Activated CD4-positive, alpha-beta T cell treated with anti-CD3 and anti-CD28 coated beads, Interleukin-2, amount 50 U/mL, for 4 hours (primary cell): Measurements from ENCODE around the gene IP6K3.

Experiments
- DNase-seq, 2 experiments: peaks; one replicate each; pipeline ENCODE4 v3.0.0-alpha.2; 2020

The IP6K3 gene

DNA sequence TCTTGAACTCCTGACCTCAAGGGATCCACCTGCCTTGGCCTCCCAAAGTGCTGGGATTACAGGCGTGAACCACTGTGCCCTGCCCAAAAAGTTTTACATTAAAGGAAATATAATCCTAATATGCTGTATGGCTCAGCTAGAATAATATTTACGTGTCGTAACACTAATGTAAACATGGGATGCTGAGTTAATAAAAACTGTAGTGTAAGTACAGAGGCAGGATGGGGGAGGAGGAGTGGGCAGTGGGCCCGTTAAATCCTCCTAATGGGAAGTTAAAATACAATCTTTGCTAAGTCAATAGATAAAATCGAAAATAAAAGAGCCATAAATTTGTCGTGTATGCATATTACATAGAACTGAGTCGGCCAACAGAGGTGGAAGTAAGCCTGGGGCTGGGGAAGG lies 12.1 kb upstream of the IP6K3 start:
- DNase-seq: no peak

- no peak for DNase-seq
Measured at GRCh38 chr6:33757906-33758305, 11.2 kb upstream of the IP6K3 start.

GRCh38 chr6:33757113-33757512 lies 10.4 kb upstream of the IP6K3 start:
- no peak for DNase-seq

DNA sequence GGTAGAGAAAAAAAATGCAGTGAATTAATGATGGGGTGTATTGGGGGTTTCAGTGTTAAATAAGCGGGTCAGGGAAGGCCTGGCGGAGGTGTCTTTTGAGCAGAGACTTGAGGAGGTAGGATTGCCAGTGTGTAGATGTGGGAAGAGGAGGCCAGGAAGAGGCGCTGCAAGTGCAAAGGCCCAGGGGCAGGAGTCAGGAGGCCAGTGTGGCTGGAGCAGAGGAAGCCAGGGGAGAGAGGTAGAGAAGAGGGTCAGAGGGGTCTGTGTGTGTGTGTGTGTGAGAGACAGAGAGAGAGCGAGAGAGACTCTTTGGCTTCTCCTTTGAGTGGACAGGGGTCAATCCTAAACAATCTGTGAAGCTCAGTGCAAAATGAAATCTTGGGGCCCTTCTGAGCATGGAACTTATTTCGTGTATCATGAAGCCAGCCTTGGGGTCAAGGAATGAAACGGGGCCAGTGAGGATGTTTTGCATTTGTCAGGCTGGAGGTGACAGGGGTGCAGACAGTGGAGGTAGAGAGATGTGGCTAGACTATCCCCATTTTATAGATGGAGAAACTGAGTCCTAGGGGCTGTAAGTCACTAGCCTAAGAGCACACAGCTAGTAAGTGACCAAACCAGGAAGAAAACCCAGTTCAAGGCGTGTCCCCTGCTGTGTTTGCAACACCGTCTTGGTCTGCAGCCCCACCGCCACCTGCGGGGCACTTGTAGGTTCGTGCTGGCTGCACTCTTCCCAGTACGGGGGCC lies 9.7 kb upstream of the IP6K3 start:
- no peak for DNase-seq

- no peak for DNase-seq
Measured at GRCh38 chr6:33755070-33755869, 8.6 kb upstream of the IP6K3 start.

DNA sequence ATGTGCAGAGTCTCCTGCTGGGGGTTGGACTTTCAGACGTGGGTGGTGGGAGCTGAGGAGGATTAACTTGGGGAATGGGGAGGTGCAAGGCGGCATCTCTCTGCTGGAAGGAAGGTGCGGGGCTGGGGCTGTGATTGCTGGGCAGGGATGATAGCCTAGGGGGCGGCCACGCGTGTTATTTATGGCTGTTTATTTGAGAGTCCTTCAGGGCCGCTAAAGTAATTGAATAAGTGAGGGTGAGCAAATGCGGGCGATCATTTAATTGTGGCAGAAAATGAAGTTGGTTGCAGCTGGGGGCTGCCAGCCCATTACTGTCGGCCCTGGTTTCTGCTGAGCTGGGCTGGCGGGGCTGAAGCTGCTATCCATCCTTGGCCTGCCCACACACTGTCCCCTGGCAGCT lies 7.5 kb upstream of the IP6K3 start:
- DNase-seq: no peak

GRCh38 chr6:33752646-33753015 lies 5.9 kb upstream of the IP6K3 start:
- DNase-seq: no peak

DNA sequence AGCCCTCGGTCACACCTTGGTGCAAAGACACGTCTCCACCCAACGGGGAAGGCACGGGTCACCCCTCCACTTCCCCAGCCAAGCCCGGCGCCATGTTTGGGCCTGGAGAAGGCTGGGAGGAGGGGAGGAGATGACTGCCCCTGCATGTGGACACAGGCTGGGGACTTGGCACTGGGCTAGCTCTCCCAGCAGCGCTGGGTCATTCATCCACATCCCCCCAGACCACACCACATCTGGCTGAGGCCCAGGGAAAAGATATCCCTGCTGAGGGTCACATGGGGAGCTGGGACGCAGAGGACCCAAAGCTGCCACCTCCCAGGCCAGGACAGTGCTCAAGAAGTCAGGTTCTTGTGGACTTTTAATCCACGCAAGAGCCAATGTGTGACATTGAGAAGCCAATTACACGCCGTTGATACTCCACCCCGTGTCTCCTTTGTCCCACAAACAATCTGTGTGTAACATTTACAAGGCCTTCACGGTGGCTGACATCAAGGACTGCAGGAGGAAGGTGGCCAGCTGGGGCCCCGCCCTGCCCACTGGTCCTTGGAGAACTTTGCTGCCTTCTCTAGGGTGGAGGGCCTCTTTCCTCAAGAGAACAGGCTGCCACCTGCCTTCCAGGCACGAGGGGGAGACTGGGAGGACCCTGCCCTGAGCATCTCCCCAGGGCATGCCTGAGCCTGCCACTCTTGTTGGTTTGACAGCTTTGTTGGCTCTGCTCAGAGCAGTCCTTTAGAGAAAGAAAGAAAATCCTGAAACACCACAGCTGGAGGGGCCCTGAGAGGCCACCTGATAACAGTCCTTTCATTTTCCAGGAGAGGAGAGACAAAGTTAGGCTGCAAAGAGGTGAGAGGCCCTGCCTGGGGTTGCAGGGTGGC lies 5.3 kb upstream of the IP6K3 start:
- no peak for DNase-seq

DNA sequence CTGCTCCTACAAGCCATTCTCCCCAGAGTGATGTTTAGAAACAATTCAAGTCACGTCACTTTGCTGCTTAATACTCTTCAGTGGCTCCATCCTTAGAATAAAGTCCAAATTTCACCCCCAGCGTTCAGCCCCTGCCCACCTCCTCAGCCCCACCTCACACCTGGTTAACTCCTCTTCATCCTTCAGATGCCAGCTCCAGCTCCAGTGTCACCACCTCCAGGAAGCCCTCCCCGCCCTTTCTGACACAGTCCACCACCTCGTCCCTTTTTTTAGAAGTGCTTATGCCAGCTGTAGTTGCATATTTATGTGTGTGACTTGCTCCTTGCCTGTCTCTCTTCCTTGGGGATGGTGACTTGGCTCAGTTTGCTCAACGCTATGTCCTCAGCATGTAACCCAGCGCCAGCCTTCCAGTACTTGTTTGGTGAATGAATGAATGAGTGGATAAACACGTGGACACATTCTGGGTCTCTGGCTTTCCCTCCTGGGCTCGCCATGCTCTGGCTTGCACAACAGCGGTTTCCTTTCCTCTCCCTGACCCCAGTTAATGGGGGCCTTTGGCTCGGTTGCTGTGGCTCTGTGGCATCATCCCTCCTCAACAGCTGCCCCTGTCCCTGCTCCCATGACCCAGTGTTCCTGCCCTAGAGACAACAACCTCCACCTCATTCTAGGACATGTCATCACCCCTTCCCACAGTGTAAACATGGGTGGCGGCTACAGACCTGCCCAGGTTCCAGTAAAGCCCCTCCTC lies 3.7 kb upstream of the IP6K3 start:
- no peak for DNase-seq

GRCh38 chr6:33749401-33749800 lies 2.7 kb upstream of the IP6K3 start:
- DNase-seq: no peak

DNA sequence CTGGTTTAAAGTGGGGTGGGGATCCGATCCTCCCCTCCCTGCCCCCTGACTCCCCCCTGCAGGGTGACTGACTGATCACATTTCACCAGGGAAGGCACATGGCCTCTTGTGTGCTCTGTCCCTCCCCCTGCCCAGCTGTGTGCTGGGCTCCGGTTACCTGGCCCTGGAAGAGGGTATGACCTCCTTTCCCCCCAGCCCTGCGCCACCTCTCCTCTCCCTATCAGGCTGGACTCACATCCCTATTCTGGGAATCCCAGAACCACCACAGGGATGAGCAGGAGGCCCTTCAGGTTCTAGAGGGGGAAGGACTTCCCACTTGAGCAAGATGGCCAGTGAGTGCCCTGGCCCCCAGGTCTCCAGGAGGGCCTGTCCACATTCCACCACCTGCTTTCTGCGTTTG lies 2.1 kb upstream of the IP6K3 start:
- DNase-seq: no peak

DNA sequence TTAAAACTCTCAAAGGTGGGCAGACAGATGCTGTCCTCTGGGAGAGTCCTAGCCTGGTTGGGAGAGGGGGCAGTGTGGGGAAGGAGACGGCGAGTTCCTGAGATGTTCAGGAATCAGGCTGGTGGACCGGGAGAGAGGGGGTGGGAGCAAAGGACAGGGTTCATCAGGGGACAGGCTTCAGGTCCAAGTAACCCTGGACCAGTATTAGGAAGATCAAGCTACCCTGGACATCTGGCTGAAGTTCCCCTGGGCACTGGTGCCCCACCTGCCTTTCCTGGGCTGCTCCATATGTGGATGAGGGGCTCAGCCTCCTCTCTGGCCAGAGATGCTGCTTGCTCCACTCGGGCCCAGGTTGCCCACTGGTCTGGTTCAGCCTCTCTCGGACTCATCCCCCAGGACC lies 1.1 kb upstream of the IP6K3 start:
- no peak for DNase-seq

DNA sequence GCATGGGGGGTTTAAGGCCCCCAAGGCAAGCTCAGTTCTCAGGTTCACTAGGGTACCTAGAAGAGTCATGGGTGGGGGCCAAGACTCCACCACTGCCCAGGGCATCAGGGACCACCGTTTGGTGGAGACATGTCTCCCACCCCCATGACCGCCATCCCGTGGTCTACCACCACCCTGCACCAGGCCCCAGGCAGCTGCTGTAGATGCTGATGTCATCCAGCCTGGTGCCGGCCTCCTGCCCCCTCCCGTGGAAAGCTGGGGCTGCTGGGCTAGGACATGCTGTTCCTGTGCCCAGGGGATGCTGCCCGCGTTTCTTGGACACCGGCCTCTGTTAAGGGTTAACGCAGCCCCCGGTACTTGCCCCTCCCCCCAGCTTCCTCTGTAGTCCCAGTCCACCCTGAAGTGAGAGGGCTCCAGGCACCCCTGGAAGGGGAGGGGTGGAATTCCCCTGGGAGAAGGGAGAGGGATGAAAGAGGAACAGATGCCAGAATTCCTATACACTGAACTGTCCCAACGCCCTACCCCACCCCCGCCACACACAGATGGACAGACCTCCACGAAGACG lies 587 bp downstream of the IP6K3 start:
- DNase-seq: no peak

DNA sequence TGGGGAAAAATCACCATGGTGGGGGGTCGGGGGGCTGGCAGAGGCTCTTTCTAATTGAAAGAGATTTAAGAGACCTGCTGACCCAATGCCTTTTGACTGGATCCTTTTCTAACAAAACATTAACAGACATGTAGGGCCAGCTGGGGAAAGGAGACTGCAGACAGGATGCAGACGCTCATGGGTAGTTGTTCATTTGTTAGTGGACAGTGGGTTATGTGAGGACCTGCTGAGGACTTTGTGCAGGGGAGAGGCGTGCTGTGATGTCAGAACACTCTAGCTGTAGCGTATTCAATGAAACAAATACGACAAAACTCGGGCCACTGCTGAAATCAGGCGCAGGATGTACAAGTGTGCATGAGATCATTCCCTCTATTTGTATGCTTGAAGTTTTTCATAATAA lies 1.2 kb downstream of the IP6K3 start:
- DNase-seq: no peak

DNA sequence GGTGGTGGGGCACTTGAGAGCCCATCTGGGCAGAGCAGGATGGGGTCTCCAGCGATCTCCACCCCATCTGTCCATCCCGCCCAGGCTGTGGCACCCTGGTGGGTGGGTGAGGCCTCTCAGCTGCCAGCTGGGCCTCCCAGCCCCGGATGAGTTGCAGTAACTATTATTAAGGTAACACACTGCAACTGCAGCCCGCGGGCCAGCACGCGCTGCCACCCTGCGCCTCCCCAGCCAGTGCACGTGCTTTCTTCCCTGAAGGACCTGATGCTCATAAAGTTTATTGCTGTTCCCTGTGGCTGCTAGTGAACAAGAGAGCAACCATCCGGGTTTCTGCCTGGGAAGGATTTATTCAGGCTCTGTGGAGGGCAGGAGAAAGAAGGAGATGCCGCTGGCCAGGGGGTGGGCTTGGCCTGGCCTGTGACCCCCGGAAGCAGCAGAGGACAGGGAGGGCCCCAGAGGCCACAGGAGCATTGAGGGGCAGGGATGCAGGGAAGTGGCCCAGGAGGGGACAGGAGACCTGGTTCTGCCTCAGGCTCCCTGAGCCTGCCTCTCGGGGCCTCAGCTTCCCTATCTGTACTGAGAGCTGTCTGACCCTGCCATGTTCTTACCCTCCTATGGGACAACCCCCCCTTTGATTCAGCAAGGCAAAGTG lies 1.7 kb downstream of the IP6K3 start:
- no peak for DNase-seq

DNA sequence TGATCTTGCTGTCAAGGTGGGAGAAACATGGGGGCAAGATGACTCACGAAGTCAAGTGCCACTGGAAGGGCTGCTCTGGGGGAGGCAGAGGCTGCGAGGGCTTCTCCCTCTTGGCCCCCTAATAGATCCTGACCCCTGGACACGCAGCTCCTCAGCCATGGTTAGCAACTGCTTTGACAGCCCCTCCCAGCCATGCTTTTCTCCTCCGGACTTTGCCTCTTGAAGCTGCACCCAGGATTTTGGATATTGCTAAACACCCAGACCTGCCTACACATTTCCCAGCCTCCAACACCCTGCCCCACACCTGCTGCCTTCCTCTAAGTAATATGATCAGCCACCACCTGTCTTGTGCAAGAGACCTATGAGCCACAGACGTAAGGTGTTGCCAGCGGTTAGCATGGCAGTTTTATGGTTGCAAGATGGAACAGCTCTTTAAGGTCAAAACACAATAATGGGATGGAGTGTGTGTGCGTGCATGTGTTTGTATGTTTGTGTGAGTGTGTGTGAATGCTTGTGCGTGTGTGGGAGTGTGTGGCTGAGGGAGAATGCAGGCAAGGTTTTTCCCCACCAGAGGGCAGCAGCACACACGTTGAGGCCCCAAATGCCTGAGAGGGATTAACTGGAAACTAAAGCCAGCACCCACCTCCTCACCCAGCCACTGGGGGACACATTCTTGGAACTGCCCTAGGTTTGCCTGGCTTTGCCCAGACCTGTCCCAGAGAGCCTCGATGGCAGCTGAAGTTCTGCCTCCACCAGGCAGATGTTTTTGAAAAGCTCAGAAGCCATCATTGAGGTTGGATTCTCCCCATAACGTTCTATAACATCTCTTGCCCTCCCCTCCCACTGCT lies 2.5 kb downstream of the IP6K3 start:
- DNase-seq: peak; percentile 70 to 73

DNA sequence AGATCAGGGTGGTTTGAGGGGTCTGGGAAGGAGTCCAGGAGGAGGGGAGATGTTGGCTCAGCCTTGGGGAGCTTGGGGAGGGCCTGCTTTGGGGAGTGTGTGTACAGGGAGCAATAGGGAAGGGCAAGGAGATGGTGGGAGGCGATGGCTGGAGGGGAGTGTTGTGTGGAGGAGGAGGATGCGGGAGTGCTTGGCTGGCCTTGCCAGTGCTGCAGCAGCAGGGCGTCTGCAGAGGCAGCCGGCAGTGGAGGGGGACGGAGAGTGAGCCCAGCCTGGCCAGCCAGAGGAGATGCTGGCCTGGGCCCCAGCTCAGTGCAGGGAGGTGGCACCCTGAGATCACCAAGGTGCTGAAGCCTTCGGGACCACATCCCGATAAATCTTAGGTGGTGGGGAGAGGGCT lies 3.9 kb downstream of the IP6K3 start:
- DNase-seq: no peak

GRCh38 chr6:33742092-33742491 lies 4.6 kb downstream of the IP6K3 start:
- DNase-seq: no peak

GRCh38 chr6:33740794-33741193 lies 5.9 kb downstream of the IP6K3 start:
- no peak for DNase-seq

DNA sequence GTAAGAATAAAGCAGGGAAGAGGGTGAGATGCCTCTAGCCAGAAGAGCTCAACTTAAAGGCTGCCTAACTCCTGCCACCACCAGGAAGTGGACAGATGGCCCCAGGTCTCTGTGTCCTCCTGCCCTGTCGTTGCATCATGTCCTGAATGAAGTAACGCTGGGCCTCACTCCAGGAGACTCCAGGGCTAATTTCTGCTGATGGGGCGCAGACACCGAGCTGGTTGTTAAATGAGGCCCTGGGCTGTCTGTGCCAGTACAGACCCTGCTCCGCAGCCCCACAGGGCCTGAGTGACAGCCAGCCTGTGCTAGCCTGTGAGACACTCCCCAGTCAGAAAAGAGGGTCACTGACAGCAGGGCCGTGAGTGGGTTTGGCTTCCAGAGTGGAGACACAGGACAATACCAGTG lies 6.5 kb downstream of the IP6K3 start:
- no peak for DNase-seq

DNA sequence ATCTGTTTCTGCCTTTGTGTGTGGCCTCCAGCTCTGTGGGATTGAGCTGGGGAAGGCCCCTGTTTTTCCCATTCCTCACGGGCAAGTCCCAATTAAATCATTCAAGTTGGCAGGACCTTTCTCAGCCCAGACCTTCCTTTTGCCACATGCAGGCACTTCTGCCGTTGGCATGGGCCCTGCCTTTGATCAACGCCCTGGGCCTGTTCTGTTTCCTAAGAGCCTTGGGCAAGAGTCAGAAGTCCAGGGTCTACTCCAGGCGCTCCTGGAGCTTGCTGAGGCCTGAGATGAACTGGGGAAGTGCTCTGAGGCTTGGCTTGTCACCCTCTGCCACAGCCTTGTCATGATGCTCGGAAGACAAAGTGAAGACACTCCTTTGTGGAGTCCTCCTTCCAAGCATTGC lies 7.1 kb downstream of the IP6K3 start:
- DNase-seq: no peak
